ENCODE results near the gene GARIN3.

The GARIN3 gene

DNA sequence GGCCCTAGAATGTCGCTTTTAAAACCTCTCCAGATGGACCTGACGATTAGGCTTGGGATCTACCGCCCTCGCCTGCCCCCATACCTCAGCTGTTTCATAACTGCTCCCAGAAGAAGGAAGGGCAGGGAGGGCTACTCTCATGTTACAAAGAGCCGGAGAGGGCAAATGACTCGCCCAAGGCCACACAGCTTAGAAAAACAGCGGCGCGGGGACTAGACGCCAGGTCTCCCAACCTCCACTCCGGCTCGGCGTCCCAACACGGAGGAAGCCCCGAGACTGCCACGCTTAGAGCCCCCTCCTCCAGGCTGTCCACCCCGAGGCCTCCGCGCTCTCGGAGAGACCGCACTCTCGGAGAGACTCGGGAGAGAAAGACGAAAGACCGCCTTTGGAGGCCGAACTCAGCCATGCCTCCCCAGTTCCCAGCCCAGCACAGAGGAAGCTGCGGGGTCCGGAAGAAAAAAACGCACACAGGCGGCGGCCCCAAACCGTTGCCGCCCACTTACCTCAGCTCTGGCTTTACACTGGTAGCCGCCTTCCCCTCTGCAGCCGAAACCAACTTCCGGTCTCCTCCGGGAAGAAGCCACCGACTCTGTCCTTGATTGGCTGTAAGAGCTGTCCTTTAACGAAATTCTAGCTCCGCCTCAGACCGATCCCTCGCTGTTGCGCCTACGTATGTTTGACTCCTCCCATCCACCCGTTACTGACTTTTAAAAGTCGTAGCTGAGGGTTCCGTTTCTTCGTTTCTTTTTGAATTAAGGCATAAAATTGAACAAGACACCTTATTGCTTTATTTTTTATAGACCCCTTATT, 23.5 kb downstream of the GARIN3 start, which contains the start of gene MED7:
Gene MED7 (minus strand): TSS at position 549 of the 810 bp plus-strand sequence. CDS start 3,434 bp downstream, outside the sequence.
- peak; percentile 80 for DNase-seq

DNA sequence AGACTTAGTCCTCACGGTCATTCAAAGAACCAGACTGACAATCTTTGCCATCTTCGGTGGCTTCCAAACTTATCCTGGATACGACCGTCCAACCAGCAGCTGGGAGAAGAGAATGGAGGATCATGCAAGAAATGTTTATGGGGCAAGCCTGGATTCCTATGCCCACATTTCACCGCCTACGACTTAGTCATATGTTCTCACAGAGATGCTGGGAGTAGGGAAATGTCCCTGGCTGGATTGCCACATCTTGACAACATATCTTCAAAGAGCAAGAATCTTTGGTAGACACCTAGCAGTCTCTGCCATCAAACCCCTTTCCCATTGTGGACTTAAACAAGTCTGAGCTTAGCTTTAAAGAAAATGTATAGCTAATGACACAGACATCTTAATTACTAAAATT, 28.4 kb downstream of the GARIN3 start:
- DNase-seq = no peak

DNA sequence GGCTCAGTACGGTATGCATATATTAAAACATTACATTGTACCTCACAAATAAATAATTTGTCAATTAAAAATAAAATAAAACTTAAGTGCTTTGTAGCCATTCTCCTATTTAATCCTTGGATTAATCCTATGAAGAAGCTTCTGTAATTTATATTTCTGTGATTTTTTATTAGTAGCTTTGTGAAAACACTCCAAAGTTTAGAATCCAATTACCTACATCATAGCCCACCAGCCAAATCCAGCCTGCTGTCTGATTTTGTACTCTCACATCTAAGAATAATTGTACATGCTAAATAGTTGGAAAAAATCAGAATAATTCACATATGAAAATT, 33.8 kb downstream of the GARIN3 start:
- DNase-seq = no peak

DNA sequence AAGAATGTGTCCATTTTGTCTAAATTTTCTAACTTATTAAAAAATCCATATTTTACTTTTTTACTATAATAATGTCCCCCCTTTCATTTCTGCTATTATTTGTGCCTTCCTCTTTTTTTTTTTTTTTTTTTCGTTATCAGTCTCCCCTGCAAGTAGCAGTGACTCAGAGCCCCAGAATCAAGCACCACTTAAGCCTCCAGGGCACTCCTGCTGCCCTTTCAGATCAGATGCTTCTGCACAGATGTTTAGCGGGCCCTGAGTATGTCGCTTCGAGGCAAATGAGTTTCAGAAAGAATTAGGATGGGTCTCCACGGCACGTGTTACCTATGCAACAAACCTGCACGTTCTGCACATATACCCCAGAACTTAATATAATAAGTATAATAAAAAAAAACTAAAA, 35.1 kb downstream of the GARIN3 start:
- DNase-seq = peak; percentile 4

DNA sequence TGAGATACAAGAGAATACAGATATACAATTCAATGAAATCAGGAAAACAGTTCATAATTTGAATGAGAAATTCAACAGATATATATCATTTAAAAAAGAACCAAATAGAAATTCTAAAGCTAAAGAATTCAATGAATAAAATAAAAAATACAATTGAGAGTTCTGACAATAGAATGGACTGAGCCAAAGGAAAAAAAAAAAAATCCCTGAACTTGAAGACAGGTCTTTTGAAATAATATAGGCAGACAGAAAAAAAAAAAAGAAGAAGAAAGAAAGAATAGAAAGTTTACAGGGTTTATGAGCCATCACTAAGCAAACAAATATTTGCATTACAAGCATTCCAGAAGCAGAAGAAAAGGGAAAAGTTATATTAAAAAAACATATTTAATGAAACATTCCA, 44.4 kb downstream of the GARIN3 start:
- DNase-seq = no peak

DNA sequence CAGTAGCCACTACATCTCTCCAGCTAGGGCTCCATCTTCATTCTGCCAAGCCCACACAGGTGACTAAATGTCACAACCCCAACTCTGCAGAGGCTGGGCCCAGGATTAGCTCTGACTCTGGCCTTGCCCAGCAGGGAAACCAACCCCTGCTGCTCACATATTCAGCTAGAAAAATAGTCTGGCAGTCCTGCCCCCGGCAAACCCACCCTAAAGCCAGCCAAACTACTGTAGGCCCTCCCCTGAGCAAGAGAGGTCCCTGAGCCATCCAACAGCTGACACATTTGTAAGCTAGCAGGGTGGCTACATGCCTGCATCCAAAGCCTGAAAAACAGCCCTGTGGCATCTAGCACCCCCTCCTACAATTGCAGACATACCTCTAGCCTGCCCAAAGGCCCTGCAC, 46.0 kb downstream of the GARIN3 start:
- no peak for DNase-seq

DNA sequence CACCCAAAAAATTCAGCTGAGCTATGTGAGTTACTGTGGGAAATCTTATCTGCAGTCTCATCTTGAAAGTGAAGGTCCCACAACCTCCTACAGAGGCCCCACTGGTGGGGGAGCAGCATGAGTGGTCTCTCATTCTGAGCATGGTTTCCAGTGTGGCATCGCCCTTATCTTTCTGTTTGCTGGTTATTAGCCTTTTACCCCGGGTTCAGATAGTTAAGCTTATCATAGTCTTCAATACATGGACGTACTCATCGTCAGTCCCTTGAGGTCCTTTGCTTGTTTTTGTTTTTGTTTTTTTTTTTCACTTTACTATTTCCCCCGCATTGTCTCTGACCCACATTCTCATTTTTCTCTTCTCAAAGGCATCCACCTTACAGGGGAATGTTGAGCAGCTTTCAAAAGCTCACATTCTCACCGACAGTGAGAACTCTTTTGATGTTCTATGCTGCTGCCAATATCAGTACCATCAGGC, 49.5 kb downstream of the GARIN3 start:
- DNase-seq = no peak

DNA sequence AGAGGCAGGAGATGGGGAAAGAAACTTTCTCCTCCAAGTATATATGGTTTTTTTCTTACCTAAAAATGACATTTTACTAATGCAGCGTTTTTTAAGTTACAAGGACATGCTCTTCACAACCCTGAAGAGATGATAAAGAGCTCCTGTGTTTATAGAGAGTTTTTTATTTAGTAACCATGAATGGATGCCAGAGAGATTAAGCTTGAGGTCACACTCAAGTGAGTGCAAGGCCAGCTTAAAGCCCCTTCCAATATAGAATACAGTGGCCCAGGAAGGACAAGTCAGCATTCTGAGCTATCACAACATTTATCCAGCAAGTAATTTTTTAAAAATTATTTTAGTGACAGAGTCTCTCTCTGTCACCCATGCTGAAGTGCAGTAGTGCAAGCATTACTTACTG, 50.6 kb downstream of the GARIN3 start:
- no peak for DNase-seq

DNA sequence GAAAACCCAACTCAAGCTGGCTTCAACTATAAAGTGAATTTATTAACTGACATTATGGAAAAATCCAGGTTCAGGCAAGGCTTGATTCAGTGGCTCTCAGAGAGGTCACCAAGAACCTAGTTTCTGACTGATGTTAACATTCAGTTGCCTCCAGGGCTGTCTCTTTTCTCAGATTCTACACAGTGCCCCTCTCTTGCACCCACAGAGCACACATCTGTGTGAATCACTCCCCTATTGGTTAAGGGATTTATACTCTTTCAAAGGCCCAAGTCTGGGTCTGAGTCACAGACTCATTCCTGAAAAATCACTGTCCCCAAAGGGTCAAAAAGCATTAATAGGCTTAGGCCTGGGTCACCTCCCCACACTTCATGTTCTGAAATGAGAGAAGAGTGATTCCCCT, 51.1 kb downstream of the GARIN3 start:
- DNase-seq = no peak

DNA sequence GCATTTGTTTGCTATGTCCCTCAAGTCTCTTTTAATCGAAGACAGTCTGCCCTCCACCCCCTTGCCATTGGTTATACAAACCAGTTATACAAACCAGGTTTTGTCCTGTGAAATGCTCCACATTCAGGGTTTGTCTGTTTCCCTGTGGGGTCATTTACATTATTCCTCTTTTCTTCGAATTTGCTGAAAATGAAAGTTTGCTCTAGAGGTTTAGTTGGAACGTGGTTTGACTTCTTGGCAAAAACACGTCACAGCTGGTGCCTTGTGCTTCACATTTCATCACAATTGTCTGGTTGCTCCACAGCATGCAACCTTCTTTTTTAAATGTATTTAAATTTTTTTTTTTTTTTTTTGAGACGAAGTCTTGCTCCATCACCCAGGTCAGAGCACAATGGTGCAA, 53.1 kb downstream of the GARIN3 start:
- no peak for DNase-seq
